Fibroblast of the aortic adventitia (primary cell): ENCODE measurements around the gene ZDHHC9. TPM values are rescaled to one million over a fixed set of nuclear protein-coding genes. Genes with fewer than 3 reads are reported as not detected.

Source experiments
- DNase-seq: peaks from one replicate; pipeline ENCODE4 v3.0.0-alpha.2; 2010; ENCODE audit warnings: low read depth
- H3K4me3 ChIP-seq: 2 replicates; pipeline ENCODE4 v1.5.1; 2011; ENCODE audit warnings: low read depth, mild to moderate bottlenecking, control low read depth, low read length, moderate library complexity
- total RNA-seq: library from RNA; depleted of rRNA; stranded (reverse); fragments of >200 nt; gene quantifications from 2 replicates; pipeline ENCODE4 v1.2.3, GENCODE V29; 2012; ENCODE audit warnings: low replicate concordance
- TF ChIP-seq, protein P1 (sequence below): IDR thresholded peaks from 2 replicates; pipeline ENCODE4 v1.5.1; 2011; ENCODE audit warnings: mild to moderate bottlenecking, low read length, control low read depth, inconsistent platforms; ENCODE audit not compliant: insufficient read depth

The ZDHHC9 gene
- total RNA-seq, 1 donor: 37.1 TPM

- TF ChIP-seq, protein P1, sequence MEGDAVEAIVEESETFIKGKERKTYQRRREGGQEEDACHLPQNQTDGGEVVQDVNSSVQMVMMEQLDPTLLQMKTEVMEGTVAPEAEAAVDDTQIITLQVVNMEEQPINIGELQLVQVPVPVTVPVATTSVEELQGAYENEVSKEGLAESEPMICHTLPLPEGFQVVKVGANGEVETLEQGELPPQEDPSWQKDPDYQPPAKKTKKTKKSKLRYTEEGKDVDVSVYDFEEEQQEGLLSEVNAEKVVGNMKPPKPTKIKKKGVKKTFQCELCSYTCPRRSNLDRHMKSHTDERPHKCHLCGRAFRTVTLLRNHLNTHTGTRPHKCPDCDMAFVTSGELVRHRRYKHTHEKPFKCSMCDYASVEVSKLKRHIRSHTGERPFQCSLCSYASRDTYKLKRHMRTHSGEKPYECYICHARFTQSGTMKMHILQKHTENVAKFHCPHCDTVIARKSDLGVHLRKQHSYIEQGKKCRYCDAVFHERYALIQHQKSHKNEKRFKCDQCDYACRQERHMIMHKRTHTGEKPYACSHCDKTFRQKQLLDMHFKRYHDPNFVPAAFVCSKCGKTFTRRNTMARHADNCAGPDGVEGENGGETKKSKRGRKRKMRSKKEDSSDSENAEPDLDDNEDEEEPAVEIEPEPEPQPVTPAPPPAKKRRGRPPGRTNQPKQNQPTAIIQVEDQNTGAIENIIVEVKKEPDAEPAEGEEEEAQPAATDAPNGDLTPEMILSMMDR: no peak
- no peak for DNase-seq
- H3K4me3 ChIP-seq: no peak overlapping the region
Measured at GRCh38 chrX:129802863-129803262, 40.8 kb downstream of the ZDHHC9 start.

GRCh38 chrX:129800186-129800585 is 43.5 kb downstream of the ZDHHC9 start:
- DNase-seq: no peak
- H3K4me3 ChIP-seq: no peak overlapping the region
- TF ChIP-seq, protein P1: no peak

- no peak overlapping the region for H3K4me3 ChIP-seq
- DNase-seq: no peak
- TF ChIP-seq, protein P1: no peak
Measured at GRCh38 chrX:129798888-129799287, 44.8 kb downstream of the ZDHHC9 start.

GRCh38 chrX:129798456-129798855 is 45.2 kb downstream of the ZDHHC9 start:
- DNase-seq: no peak
- H3K4me3 ChIP-seq: no peak overlapping the region
- TF ChIP-seq, protein P1: no peak

DNA sequence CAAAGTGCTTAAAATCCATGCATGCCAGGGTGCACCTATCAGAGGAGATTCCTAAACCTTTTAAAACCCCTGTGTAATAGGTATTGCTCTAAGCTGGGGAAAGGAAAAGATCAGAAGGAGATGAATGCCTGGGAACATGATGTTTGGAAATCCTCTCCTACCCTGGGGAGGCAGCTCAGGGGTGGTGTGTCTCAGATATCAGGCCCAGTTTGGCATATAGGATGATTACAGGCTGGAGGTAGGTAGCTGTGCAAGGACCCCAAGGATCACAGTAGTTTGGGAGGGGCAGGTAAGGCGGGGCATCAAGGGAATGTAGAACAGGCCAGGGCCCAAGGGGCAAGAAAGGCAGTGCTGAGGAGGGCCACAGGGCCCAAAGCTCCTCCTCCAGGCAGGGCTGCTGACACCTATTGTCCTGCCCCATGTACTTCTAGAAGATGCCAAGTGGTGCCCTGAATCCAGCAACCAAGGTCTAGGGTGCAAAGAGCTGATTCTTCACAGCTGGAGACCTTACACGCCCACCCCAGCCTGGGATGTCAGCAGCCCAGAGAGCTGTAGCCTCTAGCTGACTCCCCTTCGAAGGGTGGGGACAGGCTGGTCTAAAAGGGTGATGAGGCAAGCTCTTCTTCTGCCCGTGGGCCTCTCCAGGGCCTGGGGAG is 46.3 kb downstream of the ZDHHC9 start:
- H3K4me3 ChIP-seq: no peak overlapping the region
- DNase-seq: no peak
- TF ChIP-seq, protein P1: no peak

DNA sequence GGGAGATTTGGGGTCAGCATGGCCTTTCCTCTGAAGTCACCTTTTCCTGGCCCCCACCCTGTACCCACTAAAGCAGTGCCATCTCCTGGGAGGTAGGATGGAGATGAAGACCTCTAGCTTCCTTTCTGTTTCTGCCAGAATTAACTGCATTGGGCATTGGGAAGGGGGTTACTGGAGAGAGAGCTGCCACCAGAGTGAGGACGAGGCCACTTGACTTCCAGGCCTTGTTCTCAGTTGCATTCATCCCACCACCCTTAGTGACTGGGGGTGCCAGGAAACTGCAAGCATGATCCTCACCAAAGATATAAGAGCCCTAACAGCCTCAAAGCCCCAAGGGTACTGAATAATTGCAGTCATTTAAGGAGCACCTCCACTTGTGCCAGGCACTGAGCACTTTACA is 48.1 kb downstream of the ZDHHC9 start:
- H3K4me3 ChIP-seq: no peak overlapping the region
- DNase-seq: no peak
- TF ChIP-seq, protein P1: no peak
